ENCODE results near the gene STH.

The STH gene

DNA sequence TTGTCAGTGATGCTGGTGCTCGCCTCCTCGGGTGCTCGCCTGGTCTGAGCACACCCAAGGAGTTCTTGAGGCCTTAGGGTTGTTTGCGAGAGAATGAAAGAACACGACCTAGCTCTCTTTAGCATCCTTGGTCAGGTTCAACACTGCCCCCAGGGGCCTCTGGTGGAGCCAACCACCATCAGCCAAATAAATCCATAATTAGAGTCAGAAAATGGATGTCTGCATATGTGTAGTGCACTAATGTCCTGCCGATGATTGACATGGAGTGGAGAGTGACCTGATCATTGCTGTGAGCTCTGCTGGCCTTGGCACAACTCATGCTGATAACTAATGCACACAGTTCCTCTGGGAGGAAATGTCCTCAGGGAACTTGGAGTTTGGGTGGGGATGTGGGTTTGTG, 8.2 kb upstream of the STH start:
- H3K4me1 ChIP-seq (ENCODE audit: control insufficient read depth, low read length): no peaks in the 10 kb centered on the region
- no peaks in the 10 kb centered on the region for H4K20me1 ChIP-seq (ENCODE audit: control insufficient read depth, insufficient read depth, low read depth, low read length)
- no peak for TF ChIP-seq EZH2phosphoT487 (IDR thresholded peaks at IDR 0.05; ENCODE audit: borderline replicate concordance, low read length)
- TF ChIP-seq, protein P1, sequence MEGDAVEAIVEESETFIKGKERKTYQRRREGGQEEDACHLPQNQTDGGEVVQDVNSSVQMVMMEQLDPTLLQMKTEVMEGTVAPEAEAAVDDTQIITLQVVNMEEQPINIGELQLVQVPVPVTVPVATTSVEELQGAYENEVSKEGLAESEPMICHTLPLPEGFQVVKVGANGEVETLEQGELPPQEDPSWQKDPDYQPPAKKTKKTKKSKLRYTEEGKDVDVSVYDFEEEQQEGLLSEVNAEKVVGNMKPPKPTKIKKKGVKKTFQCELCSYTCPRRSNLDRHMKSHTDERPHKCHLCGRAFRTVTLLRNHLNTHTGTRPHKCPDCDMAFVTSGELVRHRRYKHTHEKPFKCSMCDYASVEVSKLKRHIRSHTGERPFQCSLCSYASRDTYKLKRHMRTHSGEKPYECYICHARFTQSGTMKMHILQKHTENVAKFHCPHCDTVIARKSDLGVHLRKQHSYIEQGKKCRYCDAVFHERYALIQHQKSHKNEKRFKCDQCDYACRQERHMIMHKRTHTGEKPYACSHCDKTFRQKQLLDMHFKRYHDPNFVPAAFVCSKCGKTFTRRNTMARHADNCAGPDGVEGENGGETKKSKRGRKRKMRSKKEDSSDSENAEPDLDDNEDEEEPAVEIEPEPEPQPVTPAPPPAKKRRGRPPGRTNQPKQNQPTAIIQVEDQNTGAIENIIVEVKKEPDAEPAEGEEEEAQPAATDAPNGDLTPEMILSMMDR (IDR thresholded peaks at IDR 0.05; ENCODE audit: low read depth, low read length, poor library complexity, severe bottlenecking): peak; percentile 18
- H3K4me3 ChIP-seq (ENCODE audit: low read length): no peak overlapping the region
- no peaks in the 10 kb centered on the region for H3K9me3 ChIP-seq (ENCODE audit: control insufficient read depth, insufficient read depth, low read length)
- no peaks in the 10 kb centered on the region for H3K36me3 ChIP-seq (ENCODE audit: control insufficient read depth, low read length)
- H3K79me2 ChIP-seq (ENCODE audit: control insufficient read depth, low read length): no peaks in the 10 kb centered on the region
- no peaks in the 10 kb centered on the region for H3F3A ChIP-seq (ENCODE audit: control insufficient read depth, insufficient read depth)
- H3K9me2 ChIP-seq (replicated peaks; ENCODE audit: control insufficient read depth, low read length): no peaks in the 10 kb centered on the region
- H3K27me3 ChIP-seq (ENCODE audit: control insufficient read depth, low read length): no peaks in the 10 kb centered on the region
- H3K27ac ChIP-seq (ENCODE audit: low read depth, low read length): no peak overlapping the region
- H3K4me2 ChIP-seq (ENCODE audit: low read length): no peak overlapping the region

DNA sequence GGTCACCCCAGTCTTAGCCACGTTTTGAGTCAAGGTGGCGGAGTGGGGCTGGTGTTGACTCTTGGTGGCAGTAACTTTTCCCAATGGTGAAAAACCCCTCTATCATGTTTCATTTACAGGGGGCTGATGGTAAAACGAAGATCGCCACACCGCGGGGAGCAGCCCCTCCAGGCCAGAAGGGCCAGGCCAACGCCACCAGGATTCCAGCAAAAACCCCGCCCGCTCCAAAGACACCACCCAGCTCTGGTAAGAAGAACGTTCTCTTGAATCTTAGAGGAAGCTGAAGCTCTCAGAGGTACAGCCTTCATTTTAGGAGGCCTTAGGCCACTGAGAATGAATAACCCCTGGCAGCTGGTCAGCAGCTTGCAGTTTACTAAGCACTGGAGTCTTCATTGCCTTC, 7.7 kb upstream of the STH start:
- no peak overlapping the region for H3K27ac ChIP-seq (ENCODE audit: low read depth, low read length)
- no peaks in the 10 kb centered on the region for H3K79me2 ChIP-seq (ENCODE audit: control insufficient read depth, low read length)
- H3K36me3 ChIP-seq (ENCODE audit: control insufficient read depth, low read length): no peaks in the 10 kb centered on the region
- no peaks in the 10 kb centered on the region for H3K27me3 ChIP-seq (ENCODE audit: control insufficient read depth, low read length)
- H3K9me3 ChIP-seq (ENCODE audit: control insufficient read depth, insufficient read depth, low read length): no peaks in the 10 kb centered on the region
- H3K4me2 ChIP-seq (ENCODE audit: low read length): no peak overlapping the region
- H4K20me1 ChIP-seq (ENCODE audit: control insufficient read depth, insufficient read depth, low read depth, low read length): no peaks in the 10 kb centered on the region
- TF ChIP-seq, protein P1 (IDR thresholded peaks at IDR 0.05; ENCODE audit: low read depth, low read length, poor library complexity, severe bottlenecking): no peak
- TF ChIP-seq EZH2phosphoT487 (IDR thresholded peaks at IDR 0.05; ENCODE audit: borderline replicate concordance, low read length): no peak
- no peaks in the 10 kb centered on the region for H3K9me2 ChIP-seq (replicated peaks; ENCODE audit: control insufficient read depth, low read length)
- H3F3A ChIP-seq (ENCODE audit: control insufficient read depth, insufficient read depth): no peaks in the 10 kb centered on the region
- no peak overlapping the region for H3K4me3 ChIP-seq (ENCODE audit: low read length)
- no peaks in the 10 kb centered on the region for H3K4me1 ChIP-seq (ENCODE audit: control insufficient read depth, low read length)

DNA sequence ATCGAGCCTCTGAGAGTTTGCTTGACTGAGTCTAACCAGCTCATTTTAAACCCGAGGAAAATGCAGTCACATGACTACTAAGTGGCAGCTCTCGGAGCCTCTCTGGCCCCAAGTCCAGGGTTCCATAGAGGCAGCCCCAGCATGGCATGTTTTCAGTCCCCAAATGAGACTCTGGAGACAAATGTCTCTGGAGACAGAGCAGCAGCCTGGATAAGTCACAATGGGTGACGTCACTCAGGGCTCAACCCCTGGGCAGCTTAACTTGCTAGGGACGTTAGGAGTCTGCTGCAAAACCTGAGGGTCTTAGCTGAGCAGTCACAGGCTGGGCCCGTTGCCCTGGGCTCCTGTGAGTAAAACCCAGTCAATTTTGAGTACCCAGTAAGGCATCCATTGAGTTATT, 6.9 kb upstream of the STH start:
- H3K79me2 ChIP-seq (ENCODE audit: control insufficient read depth, low read length): no peaks in the 10 kb centered on the region
- no peak overlapping the region for H3K4me2 ChIP-seq (ENCODE audit: low read length)
- no peak overlapping the region for H3K27ac ChIP-seq (ENCODE audit: low read depth, low read length)
- no peak for TF ChIP-seq EZH2phosphoT487 (IDR thresholded peaks at IDR 0.05; ENCODE audit: borderline replicate concordance, low read length)
- TF ChIP-seq, protein P1 (IDR thresholded peaks at IDR 0.05; ENCODE audit: low read depth, low read length, poor library complexity, severe bottlenecking): no peak
- no peaks in the 10 kb centered on the region for H3K9me3 ChIP-seq (ENCODE audit: control insufficient read depth, insufficient read depth, low read length)
- H3F3A ChIP-seq (ENCODE audit: control insufficient read depth, insufficient read depth): no peaks in the 10 kb centered on the region
- H3K36me3 ChIP-seq (ENCODE audit: control insufficient read depth, low read length): no peaks in the 10 kb centered on the region
- no peaks in the 10 kb centered on the region for H4K20me1 ChIP-seq (ENCODE audit: control insufficient read depth, insufficient read depth, low read depth, low read length)
- no peaks in the 10 kb centered on the region for H3K27me3 ChIP-seq (ENCODE audit: control insufficient read depth, low read length)
- no peaks in the 10 kb centered on the region for H3K4me1 ChIP-seq (ENCODE audit: control insufficient read depth, low read length)
- H3K9me2 ChIP-seq (replicated peaks; ENCODE audit: control insufficient read depth, low read length): no peaks in the 10 kb centered on the region
- no peak overlapping the region for H3K4me3 ChIP-seq (ENCODE audit: low read length)

DNA sequence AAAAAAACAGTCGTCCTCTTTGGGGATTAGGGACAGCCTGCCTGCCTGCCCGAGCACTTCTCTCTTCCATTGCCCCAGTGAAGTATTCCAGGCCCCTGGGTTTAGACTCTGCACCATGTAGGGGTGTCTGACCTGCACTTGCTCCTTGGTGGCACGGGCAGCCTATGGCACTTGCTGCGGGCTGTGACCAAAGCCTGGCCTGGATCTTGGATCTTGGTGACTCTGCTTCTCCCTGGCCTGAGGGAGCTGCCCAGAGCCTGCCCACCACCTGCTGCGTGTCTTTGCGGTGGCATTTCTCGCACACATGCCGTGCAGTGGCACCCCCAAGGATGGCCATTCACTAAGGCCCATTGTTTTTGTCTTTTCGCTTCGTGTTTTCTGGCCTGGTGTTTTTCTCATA, 6.1 kb upstream of the STH start:
- no peak overlapping the region for H3K4me3 ChIP-seq (ENCODE audit: low read length)
- no peaks in the 10 kb centered on the region for H3F3A ChIP-seq (ENCODE audit: control insufficient read depth, insufficient read depth)
- H3K79me2 ChIP-seq (ENCODE audit: control insufficient read depth, low read length): no peaks in the 10 kb centered on the region
- H3K4me1 ChIP-seq (ENCODE audit: control insufficient read depth, low read length): no peaks in the 10 kb centered on the region
- H3K4me2 ChIP-seq (ENCODE audit: low read length): no peak overlapping the region
- no peaks in the 10 kb centered on the region for H3K9me2 ChIP-seq (replicated peaks; ENCODE audit: control insufficient read depth, low read length)
- H3K9me3 ChIP-seq (ENCODE audit: control insufficient read depth, insufficient read depth, low read length): no peaks in the 10 kb centered on the region
- no peaks in the 10 kb centered on the region for H3K36me3 ChIP-seq (ENCODE audit: control insufficient read depth, low read length)
- H4K20me1 ChIP-seq (ENCODE audit: control insufficient read depth, insufficient read depth, low read depth, low read length): no peaks in the 10 kb centered on the region
- no peaks in the 10 kb centered on the region for H3K27me3 ChIP-seq (ENCODE audit: control insufficient read depth, low read length)
- no peak for TF ChIP-seq EZH2phosphoT487 (IDR thresholded peaks at IDR 0.05; ENCODE audit: borderline replicate concordance, low read length)
- TF ChIP-seq, protein P1 (IDR thresholded peaks at IDR 0.05; ENCODE audit: low read depth, low read length, poor library complexity, severe bottlenecking): no peak
- H3K27ac ChIP-seq (ENCODE audit: low read depth, low read length): no peak overlapping the region
